GM15510 (cell line): ENCODE results near the gene SASS6.

Experiments
- POLR2A ChIP-seq: IDR thresholded peaks from 3 replicates; pipeline ENCODE4 v1.6.1; 2011; ENCODE audit warnings: borderline replicate concordance; ENCODE audit not compliant: insufficient read length; ENCODE audit errors: extremely low read depth

SASS6 gene

GRCh38 chr1:100137602-100138001, 4.9 kb upstream of the SASS6 start:
- no peak for TF ChIP-seq POLR2A

GRCh38 chr1:100134872-100135271, 2.1 kb upstream of the SASS6 start:
- TF ChIP-seq POLR2A = no peak

- TF ChIP-seq POLR2A = no peak
Measured at GRCh38 chr1:100131623-100132022, 1.1 kb downstream of the SASS6 start.

- no peak for TF ChIP-seq POLR2A
Measured at GRCh38 chr1:100130552-100131077, 2.1 kb downstream of the SASS6 start.

- TF ChIP-seq POLR2A = no peak
Measured at GRCh38 chr1:100127226-100127625, 5.5 kb downstream of the SASS6 start.

- TF ChIP-seq POLR2A = no peak
Measured at GRCh38 chr1:100122177-100122576, 10.6 kb downstream of the SASS6 start.

GRCh38 chr1:100115524-100115923, 17.2 kb downstream of the SASS6 start:
- TF ChIP-seq POLR2A = no peak

DNA sequence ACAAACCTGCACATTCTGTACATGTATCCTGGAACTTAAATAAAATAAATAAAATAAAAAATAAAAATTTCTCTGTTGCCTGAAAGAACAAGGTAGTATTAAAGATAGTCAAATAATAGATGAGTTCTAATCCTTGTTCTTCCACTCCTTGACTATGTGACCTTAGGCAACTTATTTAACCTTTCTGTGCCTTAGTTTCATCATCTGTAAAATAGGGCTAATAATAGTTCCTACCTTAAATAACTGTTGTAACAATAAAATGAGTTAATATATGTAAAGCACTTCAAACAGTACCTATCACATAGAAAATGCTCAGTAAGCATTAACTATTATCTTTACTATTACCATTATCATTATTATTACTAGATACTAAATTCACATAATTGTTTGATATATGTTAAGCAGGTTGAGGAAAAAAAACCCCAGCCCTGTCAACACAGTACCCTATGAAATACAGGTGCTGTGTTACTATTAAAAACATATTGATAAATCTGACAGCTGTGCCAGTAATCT, 23.1 kb downstream of the SASS6 start:
- TF ChIP-seq POLR2A = no peak

- TF ChIP-seq POLR2A = no peak
Measured at GRCh38 chr1:100107696-100108095, 25.0 kb downstream of the SASS6 start.

DNA sequence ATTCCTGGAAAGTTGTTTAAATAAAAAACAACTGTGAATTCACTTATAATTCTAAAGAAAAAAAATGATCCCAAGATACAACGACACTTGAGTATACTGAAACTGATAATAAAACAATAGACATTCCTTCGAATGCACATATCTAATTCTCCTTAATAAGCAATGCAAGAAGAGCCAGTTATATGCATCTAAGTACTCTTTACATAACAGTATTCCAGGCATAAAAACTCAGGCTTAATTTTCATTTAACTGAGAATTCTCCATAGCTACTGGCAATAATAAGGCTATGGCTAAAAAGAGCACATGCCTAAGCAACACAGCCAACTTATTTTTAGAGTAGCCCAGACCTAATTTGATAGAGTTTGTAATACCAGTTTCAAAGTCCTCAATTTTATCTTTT, 31.2 kb downstream of the SASS6 start:
- TF ChIP-seq POLR2A = no peak

DNA sequence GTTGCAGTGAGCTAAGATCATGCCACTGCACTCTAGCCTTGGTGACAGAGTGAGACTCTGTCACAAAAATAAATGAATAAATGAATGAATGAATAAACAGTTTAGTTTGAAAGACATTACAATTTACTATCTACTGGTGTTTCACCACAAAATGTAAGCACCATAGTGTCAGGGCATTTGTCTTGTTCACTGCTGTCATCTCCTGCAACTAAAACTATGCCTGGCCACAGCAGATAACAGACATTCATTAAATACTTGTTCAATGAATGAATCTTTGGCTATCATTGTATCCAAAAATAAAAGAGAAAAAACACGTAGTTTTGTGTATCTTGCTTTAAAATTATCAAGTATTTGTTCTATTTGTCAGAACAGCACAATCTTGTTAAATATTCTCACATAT, 32.5 kb downstream of the SASS6 start:
- TF ChIP-seq POLR2A = no peak

GRCh38 chr1:100090471-100090870, 42.3 kb downstream of the SASS6 start:
- TF ChIP-seq POLR2A = no peak

GRCh38 chr1:100089082-100089481, 43.6 kb downstream of the SASS6 start:
- no peak for TF ChIP-seq POLR2A

GRCh38 chr1:100087396-100087795, 45.3 kb downstream of the SASS6 start:
- no peak for TF ChIP-seq POLR2A

- TF ChIP-seq POLR2A = no peak
Measured at GRCh38 chr1:100080331-100080730, 52.4 kb downstream of the SASS6 start.

DNA sequence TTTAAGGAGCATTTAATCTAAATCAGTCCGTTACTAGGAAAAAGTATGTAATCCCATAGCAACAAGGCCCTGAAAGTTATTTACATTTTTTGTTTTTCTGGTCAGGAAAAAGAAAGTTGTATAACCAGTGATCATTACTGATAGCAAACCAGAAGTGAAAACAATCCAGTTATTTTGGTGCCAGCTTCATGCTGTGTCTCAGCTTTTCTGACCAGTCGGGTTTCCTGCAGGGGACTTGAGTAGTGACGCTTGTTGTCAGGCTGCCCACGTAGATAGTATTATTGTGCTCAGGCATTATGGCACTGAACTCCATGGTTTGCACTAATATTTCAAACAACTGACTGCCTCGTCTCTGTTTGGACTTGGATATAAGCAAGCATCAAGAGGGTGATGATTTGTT, 55.2 kb downstream of the SASS6 start:
- no peak for TF ChIP-seq POLR2A

DNA sequence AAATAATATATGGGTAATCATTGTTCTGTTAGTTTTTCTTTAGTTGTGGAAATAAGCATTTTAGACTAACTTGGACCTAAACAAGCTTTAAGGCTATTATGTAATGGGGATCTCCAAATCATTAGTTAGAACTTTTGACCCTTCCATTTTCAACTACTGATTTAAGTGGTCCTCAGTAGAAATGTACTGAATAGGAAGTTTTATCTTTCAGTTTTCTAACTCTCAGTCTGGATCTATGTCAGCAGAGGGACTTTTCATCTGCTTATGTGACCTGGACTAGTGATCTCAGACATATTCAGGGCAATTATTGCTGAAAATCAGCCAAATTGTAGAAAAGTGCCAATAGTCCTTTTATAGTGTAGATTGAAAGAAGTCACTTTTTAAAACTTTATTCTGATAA, 56.0 kb downstream of the SASS6 start:
- no peak for TF ChIP-seq POLR2A
